HEK293 (cell line): ENCODE measurements around the gene DYNLRB1.

Source experiments
- INSM2 ChIP-seq: fragments of 450-650 bp; formaldehyde crosslinking; IDR thresholded peaks from 2 replicates; pipeline ENCODE4 v1.5.1; 2016; ENCODE audit warnings: missing biosample characterization, missing genetic modification characterization
- KLF1 ChIP-seq: fragments of 450-650 bp; formaldehyde crosslinking; IDR thresholded peaks from 2 replicates; pipeline ENCODE4 v1.5.1; 2016; ENCODE audit warnings: missing biosample characterization, missing genetic modification characterization
- KLF7 ChIP-seq: fragments of 450-650 bp; formaldehyde crosslinking; IDR thresholded peaks from 2 replicates; pipeline ENCODE4 v1.5.1; 2016; ENCODE audit warnings: missing biosample characterization, missing genetic modification characterization, borderline replicate concordance
- MZF1 ChIP-seq: fragments of 450-650 bp; formaldehyde crosslinking; IDR thresholded peaks from 2 replicates; pipeline ENCODE4 v1.5.1; 2017; ENCODE audit warnings: missing biosample characterization, missing genetic modification characterization, borderline replicate concordance
- PBX3 ChIP-seq: sonication (generic); formaldehyde crosslinking; IDR thresholded peaks from 2 replicates; pipeline ENCODE4 v1.8.1; 2022; ENCODE audit warnings: mild to moderate bottlenecking, moderate library complexity, missing genetic modification reagents
- PRDM1 ChIP-seq: fragments of 450-650 bp; formaldehyde crosslinking; IDR thresholded peaks from 2 replicates; pipeline ENCODE4; 2016; ENCODE audit warnings: missing biosample characterization, missing genetic modification characterization
- SALL2 ChIP-seq: fragments of 450-650 bp; formaldehyde crosslinking; IDR thresholded peaks from 2 replicates; pipeline ENCODE4 v1.5.0; 2017; ENCODE audit warnings: missing biosample characterization, mild to moderate bottlenecking, missing genetic modification characterization, borderline replicate concordance
- SCRT2 ChIP-seq: fragments of 450-650 bp; formaldehyde crosslinking; IDR thresholded peaks from 2 replicates; pipeline ENCODE4 v1.5.1; 2016; ENCODE audit warnings: missing biosample characterization, missing genetic modification characterization
- SP2 ChIP-seq: fragments of 450-650 bp; formaldehyde crosslinking; IDR thresholded peaks from 2 replicates; pipeline ENCODE4 v1.5.1; 2016; ENCODE audit warnings: missing biosample characterization, missing genetic modification characterization
- SP7 ChIP-seq: fragments of 450-650 bp; formaldehyde crosslinking; IDR thresholded peaks from 2 replicates; pipeline ENCODE4 v1.5.1; 2016; ENCODE audit warnings: missing biosample characterization, missing genetic modification characterization
- TRIM28 ChIP-seq: IDR thresholded peaks from 2 replicates; pipeline ENCODE4 v1.6.1; 2011; ENCODE audit warnings: low read length, control low read depth, borderline replicate concordance
- ZFP3 ChIP-seq: fragments of 450-650 bp; formaldehyde crosslinking; IDR thresholded peaks from 2 replicates; pipeline ENCODE4 v1.5.1; 2016; ENCODE audit warnings: low read depth, missing biosample characterization, missing genetic modification characterization
- ZNF202 ChIP-seq: fragments of 450-650 bp; formaldehyde crosslinking; IDR thresholded peaks from 2 replicates; pipeline ENCODE4 v1.5.1; 2016; ENCODE audit warnings: missing biosample characterization, missing genetic modification characterization, borderline replicate concordance
- ZNF354C ChIP-seq: fragments of 450-650 bp; formaldehyde crosslinking; IDR thresholded peaks from 2 replicates; pipeline ENCODE4 v1.5.1; 2016; ENCODE audit warnings: missing biosample characterization, missing genetic modification characterization, low read depth, borderline replicate concordance
- ZNF404 ChIP-seq: fragments of 450-650 bp; formaldehyde crosslinking; IDR thresholded peaks from 2 replicates; pipeline ENCODE4 v1.5.1; 2017; ENCODE audit warnings: missing biosample characterization, missing genetic modification characterization
- ZNF558 ChIP-seq: fragments of 450-650 bp; formaldehyde crosslinking; IDR thresholded peaks from 2 replicates; pipeline ENCODE4 v1.5.1; 2016; ENCODE audit warnings: missing biosample characterization, missing genetic modification characterization
- ZNF585B ChIP-seq: fragments of 450-650 bp; formaldehyde crosslinking; IDR thresholded peaks from 2 replicates; pipeline ENCODE4 v1.5.1; 2016; ENCODE audit warnings: missing biosample characterization, missing genetic modification characterization
- ZNF600 ChIP-seq: fragments of 450-650 bp; formaldehyde crosslinking; IDR thresholded peaks from 2 replicates; pipeline ENCODE4 v1.5.1; 2016; ENCODE audit warnings: missing biosample characterization, missing genetic modification characterization
- ZNF610 ChIP-seq: fragments of 450-650 bp; formaldehyde crosslinking; IDR thresholded peaks from 2 replicates; pipeline ENCODE4 v1.5.1; 2016; ENCODE audit warnings: missing biosample characterization, missing genetic modification characterization, borderline replicate concordance
- ZNF629 ChIP-seq: fragments of 450-650 bp; formaldehyde crosslinking; IDR thresholded peaks from 2 replicates; pipeline ENCODE4 v1.5.1; 2017; ENCODE audit warnings: missing biosample characterization, missing genetic modification characterization
- ZNF658 ChIP-seq: fragments of 450-650 bp; formaldehyde crosslinking; IDR thresholded peaks from 2 replicates; pipeline ENCODE4; 2016; ENCODE audit warnings: missing biosample characterization, missing genetic modification characterization
- ZNF677 ChIP-seq: fragments of 450-650 bp; IDR thresholded peaks from 2 replicates; pipeline ENCODE4 v1.5.0; 2018; ENCODE audit warnings: missing biosample characterization, mild to moderate bottlenecking, missing genetic modification characterization, moderate library complexity
- ZNF701 ChIP-seq: fragments of 450-650 bp; formaldehyde crosslinking; IDR thresholded peaks from 2 replicates; pipeline ENCODE4 v1.5.1; 2016; ENCODE audit warnings: missing biosample characterization, missing genetic modification characterization
- TF ChIP-seq, protein P1 (sequence below): fragments of 450-650 bp; formaldehyde crosslinking; IDR thresholded peaks from 2 replicates; pipeline ENCODE4 v1.5.1; 2016; ENCODE audit warnings: missing biosample characterization, missing genetic modification characterization
- TF ChIP-seq, protein P2 (sequence below): fragments of 450-650 bp; formaldehyde crosslinking; IDR thresholded peaks from 2 replicates; pipeline ENCODE4 v1.5.1; 2016; ENCODE audit warnings: missing biosample characterization, missing genetic modification characterization
- TF ChIP-seq, protein P3 (sequence below): fragments of 450-650 bp; formaldehyde crosslinking; IDR thresholded peaks from 2 replicates; pipeline ENCODE4 v1.5.1; 2016; ENCODE audit warnings: missing biosample characterization, missing genetic modification characterization
- TF ChIP-seq, protein P4 (sequence below): fragments of 450-650 bp; formaldehyde crosslinking; IDR thresholded peaks from 2 replicates; pipeline ENCODE4 v1.5.1; 2016; ENCODE audit warnings: missing biosample characterization, missing genetic modification characterization, low read depth
- TF ChIP-seq, protein P5 (sequence below): fragments of 450-650 bp; IDR thresholded peaks from 2 replicates; pipeline ENCODE4 v1.5.1; 2018; ENCODE audit warnings: missing biosample characterization, missing genetic modification characterization

Gene DYNLRB1

GRCh38 chr20:34579191-34579978 lies 63.2 kb downstream of the DYNLRB1 start (continued):
- no peak for TF ChIP-seq PBX3 (CRISPR knock-in tag)
- no peak for TF ChIP-seq ZNF658 (tag by site-specific recombination)
- no peak for TF ChIP-seq SCRT2 (tag by site-specific recombination)
- TF ChIP-seq, protein P1, sequence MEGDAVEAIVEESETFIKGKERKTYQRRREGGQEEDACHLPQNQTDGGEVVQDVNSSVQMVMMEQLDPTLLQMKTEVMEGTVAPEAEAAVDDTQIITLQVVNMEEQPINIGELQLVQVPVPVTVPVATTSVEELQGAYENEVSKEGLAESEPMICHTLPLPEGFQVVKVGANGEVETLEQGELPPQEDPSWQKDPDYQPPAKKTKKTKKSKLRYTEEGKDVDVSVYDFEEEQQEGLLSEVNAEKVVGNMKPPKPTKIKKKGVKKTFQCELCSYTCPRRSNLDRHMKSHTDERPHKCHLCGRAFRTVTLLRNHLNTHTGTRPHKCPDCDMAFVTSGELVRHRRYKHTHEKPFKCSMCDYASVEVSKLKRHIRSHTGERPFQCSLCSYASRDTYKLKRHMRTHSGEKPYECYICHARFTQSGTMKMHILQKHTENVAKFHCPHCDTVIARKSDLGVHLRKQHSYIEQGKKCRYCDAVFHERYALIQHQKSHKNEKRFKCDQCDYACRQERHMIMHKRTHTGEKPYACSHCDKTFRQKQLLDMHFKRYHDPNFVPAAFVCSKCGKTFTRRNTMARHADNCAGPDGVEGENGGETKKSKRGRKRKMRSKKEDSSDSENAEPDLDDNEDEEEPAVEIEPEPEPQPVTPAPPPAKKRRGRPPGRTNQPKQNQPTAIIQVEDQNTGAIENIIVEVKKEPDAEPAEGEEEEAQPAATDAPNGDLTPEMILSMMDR = peak; percentile 79
- TF ChIP-seq, protein P2, sequence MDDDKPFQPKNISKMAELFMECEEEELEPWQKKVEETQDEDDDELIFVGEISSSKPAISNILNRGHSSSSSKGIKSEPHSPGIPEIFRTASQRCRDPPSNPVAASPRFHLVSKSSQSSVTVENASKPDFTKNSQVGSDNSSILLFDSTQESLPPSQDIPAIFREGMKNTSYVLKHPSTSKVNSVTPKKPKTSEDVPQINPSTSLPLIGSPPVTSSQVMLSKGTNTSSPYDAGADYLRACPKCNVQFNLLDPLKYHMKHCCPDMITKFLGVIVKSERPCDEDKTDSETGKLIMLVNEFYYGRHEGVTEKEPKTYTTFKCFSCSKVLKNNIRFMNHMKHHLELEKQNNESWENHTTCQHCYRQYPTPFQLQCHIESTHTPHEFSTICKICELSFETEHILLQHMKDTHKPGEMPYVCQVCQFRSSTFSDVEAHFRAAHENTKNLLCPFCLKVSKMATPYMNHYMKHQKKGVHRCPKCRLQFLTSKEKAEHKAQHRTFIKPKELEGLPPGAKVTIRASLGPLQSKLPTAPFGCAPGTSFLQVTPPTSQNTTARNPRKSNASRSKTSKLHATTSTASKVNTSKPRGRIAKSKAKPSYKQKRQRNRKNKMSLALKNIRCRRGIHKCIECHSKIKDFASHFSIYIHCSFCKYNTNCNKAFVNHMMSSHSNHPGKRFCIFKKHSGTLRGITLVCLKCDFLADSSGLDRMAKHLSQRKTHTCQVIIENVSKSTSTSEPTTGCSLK = no peak
- no peak for TF ChIP-seq ZNF610
- TF ChIP-seq ZNF701 (tag by site-specific recombination) = no peak
- TF ChIP-seq, protein P3, sequence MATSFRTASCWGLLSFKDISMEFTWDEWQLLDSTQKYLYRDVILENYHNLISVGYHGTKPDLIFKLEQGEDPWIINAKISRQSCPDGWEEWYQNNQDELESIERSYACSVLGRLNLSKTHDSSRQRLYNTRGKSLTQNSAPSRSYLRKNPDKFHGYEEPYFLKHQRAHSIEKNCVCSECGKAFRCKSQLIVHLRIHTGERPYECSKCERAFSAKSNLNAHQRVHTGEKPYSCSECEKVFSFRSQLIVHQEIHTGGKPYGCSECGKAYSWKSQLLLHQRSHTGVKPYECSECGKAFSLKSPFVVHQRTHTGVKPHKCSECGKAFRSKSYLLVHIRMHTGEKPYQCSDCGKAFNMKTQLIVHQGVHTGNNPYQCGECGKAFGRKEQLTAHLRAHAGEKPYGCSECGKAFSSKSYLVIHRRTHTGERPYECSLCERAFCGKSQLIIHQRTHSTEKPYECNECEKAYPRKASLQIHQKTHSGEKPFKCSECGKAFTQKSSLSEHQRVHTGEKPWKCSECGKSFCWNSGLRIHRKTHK = no peak
- no peak for TF ChIP-seq ZNF202 (tag by site-specific recombination)
- no peak for TF ChIP-seq SP2 (tag by site-specific recombination)
- TF ChIP-seq ZNF629 (tag by site-specific recombination) = peak; percentile 38; the same call in 1 of the 2 replicates
- TF ChIP-seq, protein P4, sequence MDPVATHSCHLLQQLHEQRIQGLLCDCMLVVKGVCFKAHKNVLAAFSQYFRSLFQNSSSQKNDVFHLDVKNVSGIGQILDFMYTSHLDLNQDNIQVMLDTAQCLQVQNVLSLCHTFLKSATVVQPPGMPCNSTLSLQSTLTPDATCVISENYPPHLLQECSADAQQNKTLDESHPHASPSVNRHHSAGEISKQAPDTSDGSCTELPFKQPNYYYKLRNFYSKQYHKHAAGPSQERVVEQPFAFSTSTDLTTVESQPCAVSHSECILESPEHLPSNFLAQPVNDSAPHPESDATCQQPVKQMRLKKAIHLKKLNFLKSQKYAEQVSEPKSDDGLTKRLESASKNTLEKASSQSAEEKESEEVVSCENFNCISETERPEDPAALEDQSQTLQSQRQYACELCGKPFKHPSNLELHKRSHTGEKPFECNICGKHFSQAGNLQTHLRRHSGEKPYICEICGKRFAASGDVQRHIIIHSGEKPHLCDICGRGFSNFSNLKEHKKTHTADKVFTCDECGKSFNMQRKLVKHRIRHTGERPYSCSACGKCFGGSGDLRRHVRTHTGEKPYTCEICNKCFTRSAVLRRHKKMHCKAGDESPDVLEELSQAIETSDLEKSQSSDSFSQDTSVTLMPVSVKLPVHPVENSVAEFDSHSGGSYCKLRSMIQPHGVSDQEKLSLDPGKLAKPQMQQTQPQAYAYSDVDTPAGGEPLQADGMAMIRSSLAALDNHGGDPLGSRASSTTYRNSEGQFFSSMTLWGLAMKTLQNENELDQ (tag by site-specific recombination) = no peak
- TF ChIP-seq PRDM1 (tag by site-specific recombination) = peak; percentile 37; the same call in 1 of the 2 replicates
- TF ChIP-seq ZNF677 (tag by site-specific recombination) = no peak
- no peak for TF ChIP-seq ZNF404 (tag by site-specific recombination)
- TF ChIP-seq ZNF354C (tag by site-specific recombination) = no peak
- no peak for TF ChIP-seq SALL2
- no peak for TF ChIP-seq ZNF558 (tag by site-specific recombination)
- TF ChIP-seq INSM2 (tag by site-specific recombination) = no peak
- no peak for TF ChIP-seq ZFP3
- TF ChIP-seq, protein P5, sequence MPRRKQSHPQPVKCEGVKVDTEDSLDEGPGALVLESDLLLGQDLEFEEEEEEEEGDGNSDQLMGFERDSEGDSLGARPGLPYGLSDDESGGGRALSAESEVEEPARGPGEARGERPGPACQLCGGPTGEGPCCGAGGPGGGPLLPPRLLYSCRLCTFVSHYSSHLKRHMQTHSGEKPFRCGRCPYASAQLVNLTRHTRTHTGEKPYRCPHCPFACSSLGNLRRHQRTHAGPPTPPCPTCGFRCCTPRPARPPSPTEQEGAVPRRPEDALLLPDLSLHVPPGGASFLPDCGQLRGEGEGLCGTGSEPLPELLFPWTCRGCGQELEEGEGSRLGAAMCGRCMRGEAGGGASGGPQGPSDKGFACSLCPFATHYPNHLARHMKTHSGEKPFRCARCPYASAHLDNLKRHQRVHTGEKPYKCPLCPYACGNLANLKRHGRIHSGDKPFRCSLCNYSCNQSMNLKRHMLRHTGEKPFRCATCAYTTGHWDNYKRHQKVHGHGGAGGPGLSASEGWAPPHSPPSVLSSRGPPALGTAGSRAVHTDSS = no peak
- TF ChIP-seq KLF1 (tag by site-specific recombination) = no peak
- no peak for TF ChIP-seq KLF7 (tag by site-specific recombination)
- TF ChIP-seq MZF1 (tag by site-specific recombination) = no peak
- TF ChIP-seq ZNF585B (tag by site-specific recombination) = no peak
- TF ChIP-seq ZNF600 (tag by site-specific recombination) = peak; percentile 88
- no peak for TF ChIP-seq TRIM28
- TF ChIP-seq SP7 (tag by site-specific recombination) = peak; percentile 33
- TF ChIP-seq, all 188 proteins: peak for 15
